Fibroblast of lung (primary cell): Measurements from ENCODE around the gene BBIP1.

ENCODE experiments used
- EZH2 ChIP-seq: IDR thresholded peaks from 2 replicates; pipeline ENCODE4 v1.5.1; 2012; ENCODE audit warnings: low read length, control low read depth, mild to moderate bottlenecking; ENCODE audit errors: missing control alignments
- TF ChIP-seq, protein P1 (sequence below), 2 donors: IDR thresholded peaks in 1 of 2; conservative IDR thresholded peaks in 1 of 2; 1 replicate in 1 of 2; 2 replicates in 1 of 2; pipeline ENCODE4 v1.5.1; 2011 to 2012; ENCODE audit warnings: low read length in 2 of 2, control low read depth in 1 of 2, inconsistent platforms in 1 of 2, low read depth in 1 of 2, mild to moderate bottlenecking in 1 of 2

- TF ChIP-seq, protein P1, sequence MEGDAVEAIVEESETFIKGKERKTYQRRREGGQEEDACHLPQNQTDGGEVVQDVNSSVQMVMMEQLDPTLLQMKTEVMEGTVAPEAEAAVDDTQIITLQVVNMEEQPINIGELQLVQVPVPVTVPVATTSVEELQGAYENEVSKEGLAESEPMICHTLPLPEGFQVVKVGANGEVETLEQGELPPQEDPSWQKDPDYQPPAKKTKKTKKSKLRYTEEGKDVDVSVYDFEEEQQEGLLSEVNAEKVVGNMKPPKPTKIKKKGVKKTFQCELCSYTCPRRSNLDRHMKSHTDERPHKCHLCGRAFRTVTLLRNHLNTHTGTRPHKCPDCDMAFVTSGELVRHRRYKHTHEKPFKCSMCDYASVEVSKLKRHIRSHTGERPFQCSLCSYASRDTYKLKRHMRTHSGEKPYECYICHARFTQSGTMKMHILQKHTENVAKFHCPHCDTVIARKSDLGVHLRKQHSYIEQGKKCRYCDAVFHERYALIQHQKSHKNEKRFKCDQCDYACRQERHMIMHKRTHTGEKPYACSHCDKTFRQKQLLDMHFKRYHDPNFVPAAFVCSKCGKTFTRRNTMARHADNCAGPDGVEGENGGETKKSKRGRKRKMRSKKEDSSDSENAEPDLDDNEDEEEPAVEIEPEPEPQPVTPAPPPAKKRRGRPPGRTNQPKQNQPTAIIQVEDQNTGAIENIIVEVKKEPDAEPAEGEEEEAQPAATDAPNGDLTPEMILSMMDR (conservative IDR thresholded peaks at IDR 0.05 in 1 of 2, IDR thresholded peaks at IDR 0.05 in 1 of 2; ENCODE audit: low read depth in 1 of 2, low read length in 2 of 2) = no peak
- TF ChIP-seq EZH2 = no peak
These were observed 56.9 kb downstream of the BBIP1 start for GRCh38 chr10:110861930-110862649.
